Tibial artery (tissue), 4 donors: ENCODE results near the gene RASSF1.
"Not testable (repeated sequence)": the region's sequence is repeated elsewhere in the genome, so short reads cannot be mapped to it uniquely, and the experiment has no call there.

Experiments
- DNase-seq, 2 donors: peaks; one replicate each; pipeline ENCODE4 v3.0.0-alpha.2; 2019
- H3K27ac ChIP-seq, 2 donors: fragments of 200-600 bp; sonication (generic) in 1 of 2; 1 replicate in 1 of 2; 2 replicates in 1 of 2; pipeline ENCODE4 v1.5.1; 2018 to 2019; ENCODE audit warnings: mild to moderate bottlenecking in 1 of 2
- H3K27me3 ChIP-seq, 2 donors: fragments of 200-600 bp; sonication (generic) in 1 of 2; one replicate each; pipeline versions ENCODE4 v1.5.1 to v1.6.0; 2016 to 2019
- H3K36me3 ChIP-seq, 3 donors: fragments of 200-600 bp; sonication (generic) in 2 of 3; one replicate each; pipeline ENCODE4 v1.5.1; 2016 to 2019; ENCODE audit warnings: mild to moderate bottlenecking in 2 of 3
- H3K4me1 ChIP-seq, 4 donors: fragments of 200-600 bp; sonication (generic) in 2 of 4; 1 replicate in 3 of 4; 2 replicates in 1 of 4; pipeline ENCODE4 v1.5.1; 2016 to 2019
- H3K4me3 ChIP-seq, 2 donors: fragments of 200-600 bp; sonication (generic) in 1 of 2; 1 replicate in 1 of 2; 2 replicates in 1 of 2; pipeline ENCODE4 v1.5.1; 2018 to 2019; ENCODE audit warnings: mild to moderate bottlenecking in 2 of 2
- H3K9me3 ChIP-seq, 3 donors: fragments of 200-600 bp; sonication (generic) in 1 of 3; one replicate each; pipeline ENCODE4 v1.5.1; 2016 to 2019
- CTCF ChIP-seq, 2 experiments: fragments of 200-600 bp in 1 of 2; fragments of 450-650 bp in 1 of 2; IDR thresholded peaks; one replicate each; pipeline ENCODE4 v1.5.1; 2017 to 2019; ENCODE audit warnings: antibody characterized with exemption in 2 of 2, mild to moderate bottlenecking in 1 of 2, moderate library complexity in 1 of 2
- intact Hi-C: fragments of 100-400 bp; cut with DNase I; formaldehyde crosslinking; loops from one replicate; pipeline ENCODE4 v1.15.0; 2023; ENCODE audit warnings: low total_unique reads

The RASSF1 gene

GRCh38 chr3:50317300-50317699 lies 23.3 kb downstream of the RASSF1 start:
- intact Hi-C loops: no loop called here
- TF ChIP-seq CTCF (IDR thresholded peaks at IDR 0.05): no peak
- Histone ChIP-seq H3K4me3 (no peak overlapping the region), H3K36me3 (peaks cover 0 to 24% (median 18%) of the 10 kb centered on the region in 3 donors), H3K27ac (no peak overlapping the region), H3K9me3 (no peaks in the 10 kb centered on the region), H3K27me3 (no peaks in the 10 kb centered on the region), H3K4me1 (peaks cover 0 to 50% (median 28%) of the 10 kb centered on the region in 4 donors)
- DNase-seq: no peak

GRCh38 chr3:50316657-50317242 lies 23.9 kb downstream of the RASSF1 start:
- no peak overlapping the region for H3K27ac ChIP-seq

DNA sequence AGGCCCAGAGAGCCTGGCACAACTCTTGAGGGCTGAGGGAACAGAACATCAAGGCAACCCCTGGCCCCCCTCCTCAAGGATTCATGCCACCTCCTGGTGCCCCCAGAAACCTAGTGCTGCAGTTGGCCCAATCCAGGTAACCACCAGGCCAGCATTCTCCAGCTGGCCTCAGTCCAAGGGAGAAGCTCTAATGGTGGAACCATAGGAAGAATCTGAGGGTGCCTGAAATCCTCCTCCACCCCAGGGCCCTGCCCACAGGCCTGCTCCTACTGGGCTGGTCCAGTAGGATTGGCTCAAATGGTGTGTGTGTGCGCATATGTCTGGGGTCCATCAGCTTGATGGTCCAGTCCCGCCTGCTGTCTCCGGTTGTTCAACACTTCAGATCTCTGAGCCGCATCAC lies 25.8 kb downstream of the RASSF1 start:
- no peaks in the 10 kb centered on the region for H3K9me3 ChIP-seq
- no peaks in the 10 kb centered on the region for H3K27me3 ChIP-seq
- DNase-seq: no peak
- H3K27ac ChIP-seq: no peak overlapping the region
- H3K4me1 ChIP-seq: peaks cover 0 to 33% (median 13%) of the 10 kb centered on the region in 4 donors
- H3K4me3 ChIP-seq: no peak overlapping the region
- H3K36me3 ChIP-seq: peaks cover 0 to 24% (median 18%) of the 10 kb centered on the region in 3 donors
- TF ChIP-seq CTCF (IDR thresholded peaks at IDR 0.05): no peak
- intact Hi-C loops: no loop called here

More at GRCh38 chr3:50316657-50317242, 23.9 kb downstream of the RASSF1 start:
- no peak overlapping the region for H3K4me3 ChIP-seq
- DNase-seq: no peak
- H3K4me1 ChIP-seq: peaks cover 0 to 45% (median 23%) of the 10 kb centered on the region in 4 donors
- intact Hi-C loops: no loop called here
- no peaks in the 10 kb centered on the region for H3K27me3 ChIP-seq
- peaks cover 0 to 24% (median 18%) of the 10 kb centered on the region in 3 donors for H3K36me3 ChIP-seq
- H3K9me3 ChIP-seq: no peaks in the 10 kb centered on the region
- no peak for TF ChIP-seq CTCF (IDR thresholded peaks at IDR 0.05)

GRCh38 chr3:50314342-50314741 lies 26.3 kb downstream of the RASSF1 start:
- no peak overlapping the region for H3K27ac ChIP-seq
- no peak for TF ChIP-seq CTCF (IDR thresholded peaks at IDR 0.05)
- no peaks in the 10 kb centered on the region for H3K27me3 ChIP-seq
- peaks cover 0 to 24% (median 18%) of the 10 kb centered on the region in 3 donors for H3K36me3 ChIP-seq
- no peak for DNase-seq
- H3K4me1 ChIP-seq: peaks cover 0 to 30% (median 9%) of the 10 kb centered on the region in 4 donors
- H3K9me3 ChIP-seq: no peaks in the 10 kb centered on the region
- intact Hi-C loops: no loop called here
- H3K4me3 ChIP-seq: no peak overlapping the region

DNA sequence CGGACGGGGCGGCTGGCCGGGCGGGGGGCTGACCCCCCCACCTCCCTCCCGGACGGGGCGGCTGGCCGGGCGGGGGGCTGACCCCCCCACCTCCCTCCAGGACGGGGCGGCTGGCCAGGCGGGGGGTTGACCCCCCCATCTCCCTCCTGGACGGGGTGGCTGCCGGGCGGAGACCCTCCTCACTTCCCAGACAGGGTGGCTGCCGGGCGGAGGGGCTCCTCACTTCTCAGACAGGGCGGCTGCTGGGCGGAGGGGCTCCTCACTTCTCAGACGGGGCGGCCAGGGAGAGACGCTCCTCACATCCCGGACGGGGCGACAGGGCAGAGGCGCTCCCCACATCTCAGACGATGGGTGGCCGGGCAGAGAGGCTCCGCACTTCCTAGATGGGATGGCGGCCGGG lies 28.6 kb downstream of the RASSF1 start:
- not testable (repeated sequence) for DNase-seq

DNA sequence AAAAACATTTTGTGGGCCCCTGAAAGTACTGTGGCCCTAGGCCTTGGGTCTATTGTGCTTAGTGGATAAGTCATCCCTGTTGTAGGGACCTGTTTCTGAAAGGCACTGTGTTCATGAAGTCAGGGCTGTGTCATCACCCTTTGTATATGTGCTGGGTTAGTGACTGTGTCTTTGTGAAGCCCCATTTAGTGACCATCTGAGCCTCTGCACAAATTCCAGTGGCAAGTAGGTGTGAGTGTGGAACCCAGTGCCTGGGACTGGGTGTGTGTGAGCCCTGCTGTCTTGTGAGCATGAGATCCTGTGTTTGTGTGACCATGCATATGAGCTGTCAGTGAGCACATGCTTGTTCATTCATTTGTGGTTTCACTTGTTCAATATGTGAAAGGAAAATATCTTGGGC lies 36.0 kb downstream of the RASSF1 start:
- Histone ChIP-seq H3K36me3 (no peaks in the 10 kb centered on the region), H3K9me3 (no peaks in the 10 kb centered on the region), H3K4me1 (peaks cover 8 to 25% (median 17%) of the 10 kb centered on the region in 4 donors), H3K27ac (no peak overlapping the region), H3K27me3 (no peaks in the 10 kb centered on the region), H3K4me3 (no peak overlapping the region)
- TF ChIP-seq CTCF (IDR thresholded peaks at IDR 0.05): no peak
- intact Hi-C loops: no loop called here
- DNase-seq: no peak

More for the DNA sequence above, 28.6 kb downstream of the RASSF1 start:
- H3K27ac ChIP-seq, H3K4me3 ChIP-seq, H3K4me1 ChIP-seq, intact Hi-C loops, H3K27me3 ChIP-seq, H3K9me3 ChIP-seq: not testable (repeated sequence)
- peaks cover 0 to 13% (median 4%) of the 10 kb centered on the region in 3 donors for H3K36me3 ChIP-seq
